ENCODE measurements around the gene KLK6.

Gene KLK6

GRCh38 chr19:50952910-50953309, 16.5 kb downstream of the KLK6 start, which contains the start of gene KLK5:
Gene KLK5, minus strand, starts transcription at chr19:50953038. Its CDS starts 381 bp downstream, at chr19:50952657.
- no peak for DNase-seq (ENCODE audit: low spot score)

DNA sequence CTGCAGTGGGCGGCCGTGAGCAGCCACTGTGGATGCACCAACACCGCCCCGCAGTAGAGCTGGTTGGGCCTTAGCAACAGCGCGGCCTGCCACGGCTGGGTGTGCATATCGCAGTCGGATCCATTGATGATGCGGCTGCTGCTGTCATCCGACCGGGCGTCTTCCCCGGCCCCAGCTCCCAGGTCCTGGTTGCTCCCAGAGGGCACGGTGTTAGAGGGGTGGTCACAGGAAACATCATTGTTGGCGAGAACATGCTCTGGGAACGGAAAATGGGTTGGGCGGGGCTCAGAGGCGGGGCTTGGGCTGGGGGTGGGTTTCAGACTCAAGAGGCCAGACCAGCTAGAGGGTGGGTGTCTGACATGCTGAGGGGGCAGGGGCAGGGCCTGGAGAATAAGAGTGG, 19.5 kb downstream of the KLK6 start:
- DNase-seq (ENCODE audit: low spot score): no peak

DNA sequence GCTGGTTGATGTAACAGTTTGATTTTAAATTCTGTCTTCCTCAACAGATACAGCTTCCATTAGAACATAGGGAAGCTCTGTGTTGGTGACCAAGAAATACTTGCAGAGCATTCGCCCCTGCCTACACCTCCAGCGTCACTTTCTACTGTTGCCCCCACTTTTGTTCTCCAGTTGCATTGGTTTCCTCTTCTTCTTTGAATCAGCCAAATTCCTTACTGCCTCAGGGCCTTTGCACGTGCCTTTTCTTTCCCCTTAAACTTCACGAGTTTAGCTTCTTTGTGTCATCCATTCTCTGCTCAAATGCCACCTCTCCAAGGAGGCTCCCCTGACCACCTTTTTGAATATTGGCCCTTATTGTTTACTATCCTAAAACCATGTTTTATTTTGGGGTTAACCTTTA, 22.3 kb downstream of the KLK6 start:
- no peak for DNase-seq (ENCODE audit: low spot score)

GRCh38 chr19:50944795-50945194, 24.6 kb downstream of the KLK6 start:
- DNase-seq (ENCODE audit: low spot score): no peak

GRCh38 chr19:50943074-50943828, 26.1 kb downstream of the KLK6 start:
- DNase-seq (ENCODE audit: low spot score): no peak

DNA sequence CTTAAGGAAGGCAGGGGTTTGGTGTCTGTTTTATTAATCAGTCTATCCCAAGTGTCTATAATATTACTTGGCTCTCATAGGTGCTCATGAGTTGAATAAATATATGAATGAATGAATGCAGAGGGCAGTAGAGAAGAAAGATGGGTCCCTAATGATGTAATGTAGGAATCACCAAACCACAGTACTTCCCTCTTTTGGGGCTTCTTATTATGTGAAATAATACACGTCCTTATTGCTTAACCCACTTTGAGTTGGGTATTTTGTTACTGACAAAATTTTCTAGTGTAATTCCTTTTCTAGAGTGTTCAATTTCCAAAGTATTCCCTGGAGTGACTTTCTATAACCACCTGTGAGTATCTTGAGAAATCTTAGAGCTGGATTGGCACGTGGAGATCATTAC, 29.8 kb downstream of the KLK6 start:
- DNase-seq (ENCODE audit: low spot score): no peak

DNA sequence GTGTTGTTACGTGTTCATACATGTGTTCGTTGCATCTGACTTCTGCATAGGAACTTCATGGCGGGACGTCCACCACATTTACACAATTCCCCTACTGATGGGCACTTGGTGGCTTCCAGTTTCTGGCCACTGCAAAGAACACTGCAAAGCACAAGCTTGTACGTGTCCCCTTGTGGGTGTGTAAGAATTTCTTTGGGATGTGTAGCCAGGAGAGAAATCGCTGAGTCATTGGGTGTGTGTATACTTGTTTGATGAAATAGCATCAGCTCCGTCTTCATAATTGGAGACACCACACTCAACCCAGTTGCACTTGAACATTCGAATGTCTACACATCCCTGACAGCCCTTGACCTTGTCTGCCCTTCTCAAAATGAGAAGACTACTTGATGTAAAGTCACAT, 35.8 kb downstream of the KLK6 start:
- no peak for DNase-seq (ENCODE audit: low spot score)

DNA sequence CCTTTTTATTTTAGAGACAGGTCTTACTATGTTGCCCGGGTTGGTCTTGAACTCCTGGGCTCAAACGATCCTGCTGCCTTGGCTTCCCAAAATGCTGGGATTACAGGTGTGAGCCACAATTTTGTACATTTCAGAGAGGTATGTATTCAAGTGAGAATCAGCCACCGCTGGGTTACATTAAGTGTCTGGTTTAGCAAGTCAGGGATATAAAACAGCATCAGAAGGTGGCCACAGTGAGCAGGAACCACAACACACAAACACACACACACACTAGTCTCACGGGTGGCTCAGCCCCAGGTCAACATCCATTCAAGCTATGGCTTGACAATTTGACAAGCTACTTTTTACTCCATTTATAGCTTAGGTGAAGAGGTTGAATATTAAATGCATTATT, 36.7 kb downstream of the KLK6 start:
- DNase-seq (ENCODE audit: low spot score): no peak

DNA sequence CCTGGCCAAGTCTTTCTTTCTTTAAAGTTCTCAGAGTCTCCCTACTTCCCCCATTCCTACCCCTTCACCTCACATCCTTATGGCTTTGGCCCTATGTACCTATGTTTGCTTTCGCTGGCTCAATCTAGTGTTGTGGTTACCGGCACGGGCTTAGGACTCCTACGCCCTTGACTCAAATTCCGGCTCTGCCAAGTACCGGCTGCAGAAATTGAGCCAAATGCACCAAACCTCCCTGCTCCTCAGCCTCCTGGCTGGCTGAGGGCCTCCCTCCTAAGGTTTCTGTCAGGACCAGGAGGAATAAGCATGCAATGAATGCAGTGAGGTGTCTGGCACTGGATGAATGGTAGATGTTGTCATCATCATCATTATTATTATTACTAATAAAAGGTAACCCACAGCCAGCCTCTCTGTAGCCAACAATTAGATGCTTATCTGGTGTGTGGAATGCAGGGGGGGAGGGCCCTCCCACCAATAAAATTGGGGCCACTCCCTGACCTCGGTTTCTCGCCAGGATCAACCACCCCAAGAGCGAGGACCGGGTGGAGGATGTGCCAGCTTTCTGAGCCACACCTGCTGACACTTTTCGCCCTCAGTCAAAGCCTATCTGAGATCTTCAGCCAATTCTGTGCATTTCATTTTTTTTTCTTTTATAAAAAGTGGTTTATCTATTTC, 37.2 kb downstream of the KLK6 start:
- DNase-seq (ENCODE audit: low spot score): no peak

GRCh38 chr19:50931023-50931422, 38.4 kb downstream of the KLK6 start:
- no peak for DNase-seq (ENCODE audit: low spot score)

DNA sequence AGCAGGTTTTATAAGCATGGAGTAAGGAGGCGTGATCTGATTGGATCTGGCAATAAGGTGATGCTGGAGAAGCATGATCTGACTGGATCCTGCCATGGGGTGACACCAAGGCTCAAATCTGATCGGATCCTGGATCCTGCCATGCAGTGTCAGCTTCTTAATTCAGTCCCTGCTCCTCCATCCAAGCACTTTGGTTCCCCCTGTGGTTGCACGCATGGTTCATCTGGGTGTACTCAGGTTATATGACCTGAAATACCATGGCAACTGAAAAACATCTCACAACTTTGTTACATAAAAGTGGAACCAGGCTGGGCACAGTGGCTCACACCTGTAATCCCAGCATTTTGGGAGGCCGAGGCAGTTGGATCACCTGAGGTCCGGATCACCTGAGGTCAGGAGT, 40.6 kb downstream of the KLK6 start:
- DNase-seq (ENCODE audit: low spot score): no peak

DNA sequence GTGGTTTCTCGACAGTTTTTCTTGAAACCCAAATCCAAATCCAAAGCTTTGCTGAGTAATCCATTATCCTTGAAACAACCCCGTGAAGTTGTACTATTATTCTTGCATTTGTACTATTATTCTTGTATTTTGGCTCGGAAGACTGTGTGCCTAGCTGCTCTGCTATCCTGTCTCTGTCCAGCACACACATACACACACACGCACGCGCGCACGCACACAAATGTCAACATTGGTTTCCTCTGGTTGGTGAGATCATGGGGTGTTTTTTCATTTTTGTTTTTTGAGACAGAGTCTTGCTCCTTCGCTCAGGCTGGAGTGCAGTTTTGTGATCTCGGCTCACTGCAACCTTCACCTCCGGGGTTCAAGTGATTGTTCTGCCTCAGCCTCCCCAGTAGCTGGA, 43.2 kb downstream of the KLK6 start:
- DNase-seq (ENCODE audit: low spot score): no peak

DNA sequence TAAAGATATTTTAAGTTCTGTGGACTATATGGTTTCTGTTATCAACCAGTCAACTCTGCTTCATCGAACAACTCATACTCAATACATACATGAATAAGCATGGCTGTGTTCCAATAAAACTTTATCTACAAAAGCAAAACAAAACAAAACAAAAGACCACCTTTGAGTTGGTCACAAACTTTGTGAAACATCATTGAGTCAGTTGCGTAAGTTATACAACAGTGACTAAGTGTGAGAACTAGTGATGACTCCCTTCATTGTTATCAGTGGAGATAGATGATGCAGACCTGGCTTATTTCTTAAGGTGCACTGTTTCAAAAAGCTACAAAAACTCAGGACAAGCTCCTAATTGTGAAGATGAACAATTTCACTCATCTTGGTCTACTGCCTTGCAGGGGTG, 43.7 kb downstream of the KLK6 start:
- DNase-seq (ENCODE audit: low spot score): no peak

- peak; percentile 19 for DNase-seq (ENCODE audit: low spot score)
Measured at GRCh38 chr19:50924586-50924985, 44.8 kb downstream of the KLK6 start.

- peak; percentile 88 for DNase-seq (ENCODE audit: low spot score)
Measured at GRCh38 chr19:50922317-50922853, 47.0 kb downstream of the KLK6 start.

GRCh38 chr19:50921426-50922316, 47.7 kb downstream of the KLK6 start:
- DNase-seq (ENCODE audit: low spot score): no peak

DNA sequence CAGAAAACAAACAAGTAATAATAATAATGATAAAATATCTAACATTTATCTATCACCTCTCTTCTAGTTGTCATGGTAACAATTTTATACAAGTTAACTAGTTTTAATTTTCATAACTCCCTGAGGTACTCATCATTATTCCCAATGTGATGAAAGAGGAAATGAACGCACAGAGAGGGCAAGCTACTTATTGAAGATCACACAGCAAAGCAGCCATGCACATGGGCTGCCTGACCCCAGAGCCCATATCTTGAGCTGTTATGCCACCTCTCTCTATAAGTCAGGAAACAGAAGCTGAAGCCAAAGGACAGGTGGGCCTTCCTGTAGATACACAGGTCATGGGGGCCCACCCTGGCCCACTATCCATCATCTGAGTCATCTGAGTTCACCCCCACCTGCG, 53.3 kb downstream of the KLK6 start:
- DNase-seq (ENCODE audit: low spot score): no peak

GRCh38 chr19:50912727-50913716, 56.4 kb downstream of the KLK6 start:
- no peak for DNase-seq (ENCODE audit: low spot score)

GRCh38 chr19:50912102-50912599, 57.2 kb downstream of the KLK6 start:
- no peak for DNase-seq (ENCODE audit: low spot score)

GRCh38 chr19:50911206-50912101, 57.9 kb downstream of the KLK6 start, which contains the start of gene KLK4:
Gene KLK4, minus strand, starts transcription at chr19:50911395. Its CDS starts 657 bp downstream, at chr19:50910738.
- DNase-seq (ENCODE audit: low spot score): no peak

Data from Ammon's horn (tissue), 1 donor.